Peyer's patch (tissue), 4 donors: ENCODE results near the gene HMGB2.

ENCODE experiments used
- CTCF ChIP-seq, 6 experiments: fragments of 450-650 bp in 4 of 6; fragments of 200-600 bp in 2 of 6; sonication (generic) in 1 of 6; IDR thresholded peaks; one replicate each; pipeline ENCODE4 v1.5.1; 2017 to 2019; ENCODE audit warnings: antibody characterized with exemption in 6 of 6, mild to moderate bottlenecking in 3 of 6, moderate library complexity in 1 of 6
- POLR2A ChIP-seq, 2 donors: fragments of 450-650 bp; IDR thresholded peaks; one replicate each; pipeline ENCODE4 v1.5.1; 2017; ENCODE audit warnings: antibody characterized with exemption in 2 of 2, mild to moderate bottlenecking in 2 of 2, moderate library complexity in 2 of 2

GRCh38 chr4:173287486-173287885, 46.7 kb downstream of the HMGB2 start:
- TF ChIP-seq CTCF (IDR thresholded peaks at IDR 0.05): no peak
- no peak for TF ChIP-seq POLR2A (IDR thresholded peaks at IDR 0.05)
